Body of pancreas (tissue), 4 donors: ENCODE results near the gene NQO2.
"Not testable (repeated sequence)": the region's sequence is repeated elsewhere in the genome, so short reads cannot be mapped to it uniquely, and the experiment has no call there.

Source experiments
- CTCF ChIP-seq, 7 experiments: fragments of 450-650 bp in 4 of 7; fragments of 200-600 bp in 3 of 7; sonication (generic) in 3 of 7; IDR thresholded peaks; one replicate each; pipeline ENCODE4 v1.5.1; 2016 to 2019; ENCODE audit warnings: antibody characterized with exemption in 7 of 7
- POLR2A ChIP-seq, 3 donors: fragments of 450-650 bp; IDR thresholded peaks; one replicate each; pipeline ENCODE4 v1.6.1; 2016; ENCODE audit warnings: antibody characterized with exemption in 3 of 3, mild to moderate bottlenecking in 2 of 3

- not testable (repeated sequence) for TF ChIP-seq CTCF, POLR2A (IDR thresholded peaks at IDR 0.05)
These were observed 9.1 kb downstream of the NQO2 start for GRCh38 chr6:3008712-3009265.
